GM13976 (cell line): ENCODE data around the gene ZNF609.

Experiments
- DNase-seq: peaks from one replicate; pipeline ENCODE4 v3.0.0; 2012; ENCODE audit warnings: low spot score
- CTCF ChIP-seq: IDR thresholded peaks from 2 replicates; pipeline ENCODE4 v1.5.1; 2012; ENCODE audit warnings: borderline replicate concordance, mild to moderate bottlenecking; ENCODE audit not compliant: insufficient read depth; ENCODE audit errors: extremely low read depth, missing control alignments, control extremely low read depth
- in situ Hi-C: fragments of 300-500 bp; cut with MboI; formaldehyde crosslinking; loops from one replicate; pipeline ENCODE4 v1.12.0; 2022; ENCODE audit warnings: low sequenced_read_pairs, mixed read lengths, inconsistent platforms; ENCODE audit not compliant: unreplicated experiment

ZNF609 gene

GRCh38 chr15:64717130-64717529 lies 256.8 kb downstream of the ZNF609 start:
- TF ChIP-seq CTCF, result no peak
- no peak for DNase-seq
- in situ Hi-C loops, result loop anchor here (5.0 kb wide), 1 partner anchor 35 kb away; no protein-coding TSS in a partner anchor

- no peak for DNase-seq
- in situ Hi-C loops, result loop anchor here (5.0 kb wide), 1 partner anchor 36 kb away; no protein-coding TSS in a partner anchor
- no peak for TF ChIP-seq CTCF
Observed at GRCh38 chr15:64717735-64718495, 257.5 kb downstream of the ZNF609 start.

- TF ChIP-seq CTCF, result no peak
- in situ Hi-C loops, result no loop called here
- DNase-seq, result no peak
Observed at GRCh38 chr15:64720188-64720587, 259.8 kb downstream of the ZNF609 start.

GRCh38 chr15:64730151-64730550 lies 269.8 kb downstream of the ZNF609 start:
- no peak for DNase-seq
- TF ChIP-seq CTCF, result no peak
- in situ Hi-C loops, result loop anchor here (10.0 kb wide), 1 partner anchor 175 kb away; no protein-coding TSS in a partner anchor

DNA sequence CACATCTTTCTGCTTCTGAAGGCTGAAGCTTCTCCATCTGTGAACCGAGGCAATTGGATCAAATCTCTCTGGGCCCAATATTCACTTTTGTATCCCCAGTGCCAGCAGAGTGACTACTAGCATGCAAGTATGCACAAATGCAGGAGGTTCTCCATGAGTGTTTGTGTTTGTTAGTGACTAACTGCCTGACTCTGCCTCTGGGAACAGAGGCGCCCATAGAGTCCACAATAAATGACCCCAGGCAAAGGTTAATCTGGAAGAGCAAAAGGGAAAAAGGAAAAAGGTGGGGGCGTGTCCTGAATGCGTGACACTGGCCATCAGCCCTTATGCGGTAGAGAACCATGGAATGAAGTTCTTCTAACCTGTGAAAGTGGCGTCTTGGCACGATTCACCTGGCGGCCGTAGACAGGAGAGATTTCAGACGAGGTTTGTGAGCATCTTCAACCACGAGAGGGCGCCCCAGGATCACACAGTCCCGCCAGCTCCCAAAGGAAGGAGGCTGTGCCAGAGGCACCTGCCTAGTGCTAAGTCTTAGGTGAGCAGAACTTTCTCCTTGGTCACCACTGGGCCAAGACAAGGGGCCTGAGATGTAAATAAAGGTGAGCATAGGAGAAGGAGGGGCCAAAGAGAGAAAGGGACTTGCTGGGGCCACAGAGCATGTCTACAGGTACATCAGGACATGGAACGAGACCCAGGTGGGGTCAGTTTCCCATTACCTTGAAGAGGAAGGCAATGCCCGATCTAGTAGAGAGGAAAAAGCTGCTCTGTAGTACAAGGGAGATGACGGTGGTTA lies 270.8 kb downstream of the ZNF609 start:
- in situ Hi-C loops, result loop anchor here (10.0 kb wide), 1 partner anchor 174 kb away; no protein-coding TSS in a partner anchor
- peak; percentile 76 for TF ChIP-seq CTCF
- peak; percentile 83 for DNase-seq

- DNase-seq, result no peak
- in situ Hi-C loops, result loop anchor here (10.0 kb wide), 1 partner anchor 173 kb away; no protein-coding TSS in a partner anchor
- no peak for TF ChIP-seq CTCF
Observed at GRCh38 chr15:64731805-64732151, 271.4 kb downstream of the ZNF609 start.
